CD14-positive monocyte (primary cell): ENCODE data around the gene ZNF391. TPM values are rescaled to one million over a fixed set of nuclear protein-coding genes. Genes with fewer than 3 reads are reported as not detected.

Source experiments
- DNase-seq, 3 donors: peaks; one replicate each; pipeline ENCODE4 v3.0.0-alpha.2; 2011 to 2022
- H2AFZ ChIP-seq: 2 replicates; pipeline ENCODE4 v1.6.0; 2012; ENCODE audit warnings: mild to moderate bottlenecking, low read depth, low read length, inconsistent platforms; ENCODE audit not compliant: insufficient read depth, poor library complexity, severe bottlenecking
- H3K27ac ChIP-seq, 2 donors: 1 replicate in 1 of 2; 2 replicates in 1 of 2; pipeline ENCODE4 v1.5.1; 2012 to 2013; ENCODE audit warnings: low read length in 2 of 2, control low read depth in 1 of 2, inconsistent platforms in 1 of 2, low read depth in 1 of 2, mild to moderate bottlenecking in 1 of 2
- H3K27me3 ChIP-seq, 2 donors: one replicate each; pipeline versions ENCODE4 v1.6.0 to v1.6.1; 2011 to 2013; ENCODE audit warnings: low read length in 2 of 2; ENCODE audit not compliant: control insufficient read depth in 2 of 2, insufficient read depth in 2 of 2
- H3K36me3 ChIP-seq, 2 donors: replicated peaks in 1 of 2; 1 replicate in 1 of 2; 2 replicates in 1 of 2; pipeline versions ENCODE4 v1.5.1 to v1.6.1; 2012 to 2013; ENCODE audit warnings: low read length in 2 of 2, control low read depth in 1 of 2, inconsistent platforms in 1 of 2, mild to moderate bottlenecking in 1 of 2; ENCODE audit not compliant: insufficient read depth in 2 of 2, control insufficient read depth in 1 of 2
- H3K4me1 ChIP-seq, 2 donors: 1 replicate in 1 of 2; 2 replicates in 1 of 2; pipeline versions ENCODE4 v1.5.1 to v1.6.1; 2012 to 2013; ENCODE audit warnings: low read length in 2 of 2, control low read depth in 1 of 2, inconsistent platforms in 1 of 2, mild to moderate bottlenecking in 1 of 2, moderate library complexity in 1 of 2; ENCODE audit not compliant: insufficient read depth in 2 of 2, control insufficient read depth in 1 of 2
- H3K4me2 ChIP-seq: replicated peaks from 2 replicates; pipeline ENCODE3; 2012; ENCODE audit warnings: low read length, moderate library complexity, mild to moderate bottlenecking; ENCODE audit not compliant: poor library complexity, severe bottlenecking; ENCODE audit errors: extremely low read depth
- H3K4me3 ChIP-seq, 3 experiments: fragments of 200-600 bp in 1 of 3; sonication (generic) in 1 of 3; replicated peaks in 1 of 3; 1 replicate in 2 of 3; 2 replicates in 1 of 3; pipeline ENCODE4 v1.5.1; 2011 to 2013; ENCODE audit warnings: low read length in 3 of 3, mild to moderate bottlenecking in 3 of 3, control low read depth in 2 of 3, low read depth in 2 of 3, inconsistent platforms in 1 of 3, moderate library complexity in 1 of 3
- H3K79me2 ChIP-seq: 2 replicates; pipeline ENCODE4 v1.6.0; 2012; ENCODE audit warnings: mild to moderate bottlenecking, control low read depth, inconsistent platforms, low read length, moderate library complexity; ENCODE audit not compliant: insufficient read depth
- H3K9ac ChIP-seq: 2 replicates; pipeline ENCODE4 v1.6.0; 2017; ENCODE audit warnings: low read length, mild to moderate bottlenecking; ENCODE audit not compliant: insufficient read depth, poor library complexity, severe bottlenecking
- H3K9me3 ChIP-seq, 2 donors: replicated peaks in 1 of 2; 1 replicate in 1 of 2; 2 replicates in 1 of 2; pipeline versions ENCODE4 v1.5.1 to v1.6.1; 2012 to 2013; ENCODE audit warnings: low read length in 2 of 2, control low read depth in 1 of 2; ENCODE audit not compliant: control insufficient read depth in 1 of 2, insufficient read depth in 1 of 2
- H4K20me1 ChIP-seq: 2 replicates; pipeline ENCODE4 v1.6.0; 2012; ENCODE audit warnings: mild to moderate bottlenecking, low read length, control low read depth, moderate library complexity; ENCODE audit not compliant: insufficient read depth
- H3K27ac Mint-ChIP-seq, 7 donors: one replicate each; pipeline ENCODE4 v1.8.0; 2020; ENCODE audit warnings: mild to moderate bottlenecking in 7 of 7, mixed read lengths in 7 of 7, moderate library complexity in 6 of 7, inconsistent platforms in 2 of 7
- H3K27me3 Mint-ChIP-seq, 3 donors: one replicate each; pipeline ENCODE4 v1.8.0; 2021 to 2022; ENCODE audit warnings: low read depth in 3 of 3, mild to moderate bottlenecking in 3 of 3, mixed read lengths in 3 of 3, moderate library complexity in 3 of 3, inconsistent platforms in 1 of 3
- H3K36me3 Mint-ChIP-seq, 2 donors: one replicate each; pipeline ENCODE4 v1.8.0; 2020; ENCODE audit warnings: mixed read lengths in 2 of 2, inconsistent platforms in 1 of 2, mild to moderate bottlenecking in 1 of 2
- H3K4me1 Mint-ChIP-seq: one replicate; pipeline ENCODE4 v1.8.0; 2020; ENCODE audit warnings: mild to moderate bottlenecking, mixed read lengths
- H3K4me3 Mint-ChIP-seq, 2 donors: one replicate each; pipeline ENCODE4 v1.8.0; 2020; ENCODE audit warnings: mild to moderate bottlenecking in 2 of 2, mixed read lengths in 2 of 2, moderate library complexity in 1 of 2
- H3K9me3 Mint-ChIP-seq, 7 donors: one replicate each; pipeline ENCODE4 v1.8.0; 2020 to 2022; ENCODE audit warnings: mixed read lengths in 7 of 7, mild to moderate bottlenecking in 6 of 7, moderate library complexity in 6 of 7, inconsistent platforms in 2 of 7
- WGBS: methylation state at CpG from one replicate; pipeline ENCODE4 v1.1.5; 2013; ENCODE audit warnings: missing lambda C conversion rate; ENCODE audit not compliant: insufficient coverage; 5-methylcytosine and 5-hydroxymethylcytosine counted together
- intact Hi-C, 2 donors: fragments of 100-400 bp; cut with micrococcal nuclease; formaldehyde crosslinking; loops; one replicate each; pipeline versions ENCODE4 v1.15.0 to v1.15.1; 2023
- polyA plus RNA-seq, 3 donors: library from polyadenylated mRNA; depleted of rRNA in 1 of 3; unstranded in 2 of 3; stranded (reverse) in 1 of 3; fragments of 300-500 nt in 2 of 3; fragments of >200 nt in 1 of 3; fragmentation: Illumina TruSeq in 2 of 3; gene quantifications; 1 replicate in 2 of 3; 2 replicates in 1 of 3; pipeline ENCODE4 v1.2.3, GENCODE V29; 2012 to 2021
- TF ChIP-seq, protein P1 (sequence below): fragments of 200-600 bp; IDR thresholded peaks from one replicate; pipeline ENCODE4 v1.8.0; 2022; ENCODE audit warnings: antibody characterized with exemption, mild to moderate bottlenecking

ZNF391 gene
- polyA plus RNA-seq, 3 donors = 0.07 to 0.17 TPM; not detected in 1

DNA sequence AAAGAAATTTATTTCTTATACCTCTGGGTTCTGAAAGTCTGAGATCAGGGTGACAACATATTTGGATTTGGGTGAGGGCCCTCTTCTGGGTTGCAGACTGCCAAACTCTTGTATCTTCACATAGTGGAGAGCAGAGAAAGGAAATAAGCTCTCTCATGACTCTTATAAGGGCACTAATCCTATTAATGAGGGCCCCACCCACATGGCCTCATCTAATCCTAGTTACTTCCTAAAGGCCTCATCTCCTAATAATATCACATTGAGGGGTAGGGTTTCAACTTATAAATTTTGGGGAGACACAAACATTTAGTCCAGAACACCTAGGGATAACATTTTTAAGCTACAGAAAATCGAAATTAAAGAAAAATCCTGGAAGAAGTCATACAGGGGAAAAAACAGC lies 5.1 kb upstream of the ZNF391 start:
- DNase-seq = no peak
- no CpG with 5 or more reads among the region's 1 CpG for WGBS
- Histone ChIP-seq H3K9ac (no peak overlapping the region), H3K27ac (no peak overlapping the region), H3K4me1 (peaks cover 6% of the 10 kb centered on the region in 2 donors), H3K27me3 (peaks cover 0 to 7% of the 10 kb centered on the region in 2 donors), H3K9me3 (peaks cover 19 to 26% of the 10 kb centered on the region in 2 donors), H3K4me2 (no peak overlapping the region), H2AFZ (no peak overlapping the region), H4K20me1 (no peaks in the 10 kb centered on the region), H3K79me2 (no peaks in the 10 kb centered on the region), H3K36me3 (no peaks in the 10 kb centered on the region), H3K4me3 (no peak overlapping the region)
- TF ChIP-seq, protein P1, sequence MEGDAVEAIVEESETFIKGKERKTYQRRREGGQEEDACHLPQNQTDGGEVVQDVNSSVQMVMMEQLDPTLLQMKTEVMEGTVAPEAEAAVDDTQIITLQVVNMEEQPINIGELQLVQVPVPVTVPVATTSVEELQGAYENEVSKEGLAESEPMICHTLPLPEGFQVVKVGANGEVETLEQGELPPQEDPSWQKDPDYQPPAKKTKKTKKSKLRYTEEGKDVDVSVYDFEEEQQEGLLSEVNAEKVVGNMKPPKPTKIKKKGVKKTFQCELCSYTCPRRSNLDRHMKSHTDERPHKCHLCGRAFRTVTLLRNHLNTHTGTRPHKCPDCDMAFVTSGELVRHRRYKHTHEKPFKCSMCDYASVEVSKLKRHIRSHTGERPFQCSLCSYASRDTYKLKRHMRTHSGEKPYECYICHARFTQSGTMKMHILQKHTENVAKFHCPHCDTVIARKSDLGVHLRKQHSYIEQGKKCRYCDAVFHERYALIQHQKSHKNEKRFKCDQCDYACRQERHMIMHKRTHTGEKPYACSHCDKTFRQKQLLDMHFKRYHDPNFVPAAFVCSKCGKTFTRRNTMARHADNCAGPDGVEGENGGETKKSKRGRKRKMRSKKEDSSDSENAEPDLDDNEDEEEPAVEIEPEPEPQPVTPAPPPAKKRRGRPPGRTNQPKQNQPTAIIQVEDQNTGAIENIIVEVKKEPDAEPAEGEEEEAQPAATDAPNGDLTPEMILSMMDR = no peak
- Mint-ChIP-seq H3K27me3 (peaks cover 3 to 13% (median 8%) of the 10 kb centered on the region in 3 donors), H3K27ac (no peak overlapping the region), H3K4me1 (peaks cover 6% of the 10 kb centered on the region), H3K4me3 (no peak overlapping the region), H3K9me3 (peaks cover 20 to 46% (median 29%) of the 10 kb centered on the region in 7 donors), H3K36me3 (no peaks in the 10 kb centered on the region)
- intact Hi-C loops = no loop called here

DNA sequence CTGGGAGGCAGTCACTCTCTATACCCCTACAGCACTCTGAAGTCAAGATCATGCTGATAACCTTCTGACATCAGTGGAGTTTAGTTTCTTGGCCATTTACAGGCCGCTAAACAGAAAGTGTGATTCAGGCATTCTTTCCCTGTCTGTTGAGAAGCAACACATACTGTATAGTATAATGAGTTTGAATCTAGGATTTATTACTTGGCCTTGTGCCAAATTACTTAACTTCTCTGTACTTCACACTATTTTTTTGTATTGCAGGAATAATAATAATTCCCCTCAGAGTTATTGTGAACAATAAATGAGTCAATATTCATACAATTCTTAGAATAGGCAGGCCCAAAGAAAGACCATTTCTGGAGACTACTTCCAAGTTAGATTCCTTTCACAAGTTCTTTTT lies 4.1 kb downstream of the ZNF391 start:
- TF ChIP-seq, protein P1 = no peak
- H4K20me1 ChIP-seq = no peaks in the 10 kb centered on the region
- no peaks in the 10 kb centered on the region for H3K79me2 ChIP-seq
- no peak overlapping the region for H3K27ac ChIP-seq
- H3K4me3 ChIP-seq = no peak overlapping the region
- H3K4me3 Mint-ChIP-seq = no peak overlapping the region
- H3K36me3 Mint-ChIP-seq = peaks cover 0 to 4% of the 10 kb centered on the region in 2 donors
- H2AFZ ChIP-seq = no peak overlapping the region
- no peak for DNase-seq
- no CpG with 5 or more reads among the region's 1 CpG for WGBS
- no peaks in the 10 kb centered on the region for H3K36me3 ChIP-seq
- intact Hi-C loops = no loop called here
- H3K9ac ChIP-seq = no peak overlapping the region
- peaks cover 17 to 19% of the 10 kb centered on the region in 2 donors for H3K4me1 ChIP-seq
- H3K27me3 ChIP-seq = peaks cover 0 to 2% of the 10 kb centered on the region in 2 donors
- H3K27me3 Mint-ChIP-seq = peaks cover 0 to 5% (median 3%) of the 10 kb centered on the region in 3 donors
- peaks cover 17 to 41% (median 25%) of the 10 kb centered on the region in 7 donors for H3K9me3 Mint-ChIP-seq
- peaks cover 19% of the 10 kb centered on the region for H3K4me1 Mint-ChIP-seq
- peaks cover 15 to 19% of the 10 kb centered on the region in 2 donors for H3K9me3 ChIP-seq
- H3K4me2 ChIP-seq = no peak overlapping the region
- no peak overlapping the region for H3K27ac Mint-ChIP-seq
